NT2/D1 (cell line): ENCODE measurements around the gene TMEM255B.

Experiments used
- SUZ12 ChIP-seq: IDR thresholded peaks from 2 replicates; pipeline ENCODE4 v1.6.1; 2011; ENCODE audit not compliant: insufficient read length, insufficient read depth; ENCODE audit errors: extremely low read depth
- YY1 ChIP-seq: IDR thresholded peaks from 2 replicates; pipeline ENCODE4 v1.6.1; 2011; ENCODE audit not compliant: insufficient read length, insufficient read depth

DNA sequence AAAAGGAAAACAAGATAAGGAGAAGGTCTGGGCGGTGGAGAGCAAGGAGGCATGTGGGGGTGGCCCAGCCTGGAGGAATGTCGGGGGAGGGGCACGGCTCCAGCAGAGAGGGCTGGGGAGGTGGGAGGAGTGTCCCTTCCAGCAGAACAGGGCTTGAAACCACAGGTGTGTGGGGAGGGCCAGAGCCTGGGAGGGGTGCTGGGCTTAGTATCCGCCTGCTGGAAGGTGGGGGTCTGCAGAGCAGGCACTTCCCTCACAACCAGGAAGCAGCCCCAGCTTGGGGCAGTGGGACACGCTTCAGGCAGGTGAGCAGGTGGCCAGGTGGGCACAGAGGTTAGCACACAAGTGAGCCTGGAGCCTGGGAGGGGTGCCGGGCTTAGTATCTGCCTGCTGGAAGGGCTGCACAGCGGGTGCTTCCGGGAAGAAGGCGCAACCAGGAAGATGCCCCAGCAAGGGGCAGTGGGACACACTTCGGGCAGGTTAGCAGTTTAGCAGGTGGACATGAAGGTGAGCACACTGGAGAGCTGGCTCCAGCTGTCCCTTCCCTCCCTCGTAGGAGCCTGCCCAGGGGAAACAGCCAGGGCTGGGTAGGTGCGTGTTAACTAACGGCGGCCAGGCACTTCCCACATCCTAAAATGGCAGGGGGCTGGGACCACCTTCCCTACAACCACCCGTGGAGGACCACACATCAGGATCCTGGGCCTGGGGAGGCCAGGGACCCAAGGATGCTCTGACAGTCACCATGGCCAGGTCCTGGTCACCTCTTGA is 101.8 kb downstream of the TMEM255B start:
- TF ChIP-seq YY1 (no peak), SUZ12 (no peak)
